ENCODE results near the gene NR5A2. TPM values are rescaled to one million over a fixed set of nuclear protein-coding genes. Genes with fewer than 3 reads are reported as not detected.

NR5A2 gene
- total and polyA plus RNA-seq, 2 donors (not counting 1 experiment from before 2014, with no cell fraction given): 0.01 TPM; not detected in 1

DNA sequence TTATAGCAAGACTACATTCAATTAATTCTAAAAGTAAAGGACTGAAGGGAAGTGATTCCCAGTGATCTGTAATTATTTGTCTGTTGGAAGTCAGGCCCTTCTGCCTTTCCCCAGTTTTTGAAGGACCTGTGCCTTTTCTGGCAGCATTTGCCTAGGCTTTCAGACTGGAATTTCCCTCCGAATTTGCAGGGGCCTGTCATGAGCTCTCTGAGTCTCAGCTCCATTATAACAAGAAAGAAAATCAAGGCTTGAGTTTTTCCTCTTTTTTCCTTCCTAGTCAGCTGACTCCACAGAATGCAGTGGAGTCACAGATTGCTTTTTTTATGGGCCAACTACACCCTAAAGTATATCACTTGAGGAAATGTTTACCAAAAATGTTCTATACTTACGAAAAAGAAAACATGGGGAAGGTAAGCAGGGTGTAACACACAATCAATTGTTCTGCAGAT, 1.1 kb downstream of the NR5A2 start:
- H3K9me3 ChIP-seq (ENCODE audit: control insufficient read depth, insufficient read depth, low read depth, low read length): no peaks in the 10 kb centered on the region
- no peak overlapping the region for H2AFZ ChIP-seq (ENCODE audit: low read length)
- H3K36me3 ChIP-seq (ENCODE audit: control insufficient read depth, insufficient read depth, low read length): no peaks in the 10 kb centered on the region
- peaks cover 2% of the 10 kb centered on the region for H3K4me1 ChIP-seq (ENCODE audit: control insufficient read depth, extremely low read depth, insufficient read depth, low read length)
- DNase-seq (ENCODE audit: low read depth in 2 of 2): no peak
- H3K27me3 ChIP-seq (ENCODE audit: control insufficient read depth, insufficient read depth, low read length): peaks cover 37% of the 10 kb centered on the region
- no peaks in the 10 kb centered on the region for H3K79me2 ChIP-seq (ENCODE audit: control insufficient read depth, insufficient read depth, low read length)
- no peak overlapping the region for H3K27ac ChIP-seq (ENCODE audit: insufficient read depth, low read length)
- H3K9ac ChIP-seq (ENCODE audit: insufficient read depth, low read length): no peak overlapping the region
- TF ChIP-seq, protein P1, sequence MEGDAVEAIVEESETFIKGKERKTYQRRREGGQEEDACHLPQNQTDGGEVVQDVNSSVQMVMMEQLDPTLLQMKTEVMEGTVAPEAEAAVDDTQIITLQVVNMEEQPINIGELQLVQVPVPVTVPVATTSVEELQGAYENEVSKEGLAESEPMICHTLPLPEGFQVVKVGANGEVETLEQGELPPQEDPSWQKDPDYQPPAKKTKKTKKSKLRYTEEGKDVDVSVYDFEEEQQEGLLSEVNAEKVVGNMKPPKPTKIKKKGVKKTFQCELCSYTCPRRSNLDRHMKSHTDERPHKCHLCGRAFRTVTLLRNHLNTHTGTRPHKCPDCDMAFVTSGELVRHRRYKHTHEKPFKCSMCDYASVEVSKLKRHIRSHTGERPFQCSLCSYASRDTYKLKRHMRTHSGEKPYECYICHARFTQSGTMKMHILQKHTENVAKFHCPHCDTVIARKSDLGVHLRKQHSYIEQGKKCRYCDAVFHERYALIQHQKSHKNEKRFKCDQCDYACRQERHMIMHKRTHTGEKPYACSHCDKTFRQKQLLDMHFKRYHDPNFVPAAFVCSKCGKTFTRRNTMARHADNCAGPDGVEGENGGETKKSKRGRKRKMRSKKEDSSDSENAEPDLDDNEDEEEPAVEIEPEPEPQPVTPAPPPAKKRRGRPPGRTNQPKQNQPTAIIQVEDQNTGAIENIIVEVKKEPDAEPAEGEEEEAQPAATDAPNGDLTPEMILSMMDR (conservative IDR thresholded peaks at IDR 0.05 in 1 of 2, IDR thresholded peaks at IDR 0.05 in 1 of 2; ENCODE audit: low read depth in 1 of 2, low read length in 2 of 2): no peak
- TF ChIP-seq EZH2 (IDR thresholded peaks at IDR 0.05; ENCODE audit: low read length, missing control alignments): no peak
- H3K4me3 ChIP-seq (replicated peaks in 1 of 4; ENCODE audit: control extremely low read depth in 1 of 4, insufficient read depth in 1 of 4, low read depth in 3 of 4, low read length in 4 of 4): peak overlapping the region in 3 of 4 experiments; percentile 29 to 71 (median 54)
- peak overlapping the region; percentile 68 for H3K4me2 ChIP-seq (ENCODE audit: extremely low read depth, insufficient read depth, low read length)
- no peaks in the 10 kb centered on the region for H4K20me1 ChIP-seq (ENCODE audit: control insufficient read depth, extremely low read depth, insufficient read depth, low read length)

DNA sequence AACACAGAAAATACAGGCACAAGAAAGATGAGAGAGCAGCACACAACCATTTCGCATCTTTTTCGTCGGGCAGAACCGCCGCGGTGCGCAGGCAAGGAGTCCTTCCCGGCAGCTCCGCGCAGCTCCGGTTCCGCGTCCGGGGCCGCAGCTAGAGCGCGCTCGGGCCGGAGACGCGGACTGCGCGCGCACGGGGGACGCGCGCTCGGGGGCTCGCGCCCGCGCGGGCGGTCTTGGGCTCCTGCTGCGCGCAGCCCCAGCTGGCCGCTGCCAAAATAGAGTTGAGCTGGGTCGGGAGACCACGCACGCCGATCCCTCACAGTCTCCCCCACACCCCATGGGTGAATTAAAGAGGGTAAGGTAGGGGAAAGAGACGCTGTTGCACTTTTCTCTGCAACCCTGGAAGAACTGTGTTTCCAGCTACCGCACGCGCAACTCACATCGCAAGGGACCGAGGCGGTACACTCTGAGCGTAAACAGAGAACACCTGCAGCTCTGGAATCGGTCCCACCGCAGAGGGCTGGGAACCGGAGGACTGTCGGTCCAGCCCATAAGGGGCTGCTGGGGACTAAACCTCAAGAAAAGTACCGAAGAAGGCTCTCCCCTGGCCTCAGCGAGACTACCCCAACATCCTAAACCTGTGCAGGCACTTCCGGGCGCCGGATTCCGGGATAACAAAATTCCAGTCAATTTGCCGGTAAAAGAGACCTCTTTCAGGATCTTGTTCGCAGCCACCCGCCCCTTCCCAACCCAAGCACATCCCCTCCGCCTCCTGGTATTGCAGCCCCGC, 1.7 kb downstream of the NR5A2 start:
- Histone ChIP-seq H3K9ac (ENCODE audit: insufficient read depth, low read length) (no peak overlapping the region), H3K27me3 (ENCODE audit: control insufficient read depth, insufficient read depth, low read length) (peaks cover 43% of the 10 kb centered on the region), H3K79me2 (ENCODE audit: control insufficient read depth, insufficient read depth, low read length) (no peaks in the 10 kb centered on the region), H3K9me3 (ENCODE audit: control insufficient read depth, insufficient read depth, low read depth, low read length) (no peaks in the 10 kb centered on the region), H4K20me1 (ENCODE audit: control insufficient read depth, extremely low read depth, insufficient read depth, low read length) (no peaks in the 10 kb centered on the region), H3K27ac (ENCODE audit: insufficient read depth, low read length) (no peak overlapping the region), H3K4me3 (replicated peaks in 1 of 4; ENCODE audit: control extremely low read depth in 1 of 4, insufficient read depth in 1 of 4, low read depth in 3 of 4, low read length in 4 of 4) (peak overlapping the region; percentile 8 to 71 (median 43)), H3K4me2 (ENCODE audit: extremely low read depth, insufficient read depth, low read length) (peak overlapping the region; percentile 80), H2AFZ (ENCODE audit: low read length) (no peak overlapping the region), H3K4me1 (ENCODE audit: control insufficient read depth, extremely low read depth, insufficient read depth, low read length) (peaks cover 2% of the 10 kb centered on the region), H3K36me3 (ENCODE audit: control insufficient read depth, insufficient read depth, low read length) (no peaks in the 10 kb centered on the region)
- TF ChIP-seq EZH2 (IDR thresholded peaks at IDR 0.05; ENCODE audit: low read length, missing control alignments): peak; percentile 81
- TF ChIP-seq, protein P1 (conservative IDR thresholded peaks at IDR 0.05 in 1 of 2, IDR thresholded peaks at IDR 0.05 in 1 of 2; ENCODE audit: low read depth in 1 of 2, low read length in 2 of 2): no peak
- DNase-seq (ENCODE audit: low read depth in 2 of 2): peak; percentile 41 to 45

DNA sequence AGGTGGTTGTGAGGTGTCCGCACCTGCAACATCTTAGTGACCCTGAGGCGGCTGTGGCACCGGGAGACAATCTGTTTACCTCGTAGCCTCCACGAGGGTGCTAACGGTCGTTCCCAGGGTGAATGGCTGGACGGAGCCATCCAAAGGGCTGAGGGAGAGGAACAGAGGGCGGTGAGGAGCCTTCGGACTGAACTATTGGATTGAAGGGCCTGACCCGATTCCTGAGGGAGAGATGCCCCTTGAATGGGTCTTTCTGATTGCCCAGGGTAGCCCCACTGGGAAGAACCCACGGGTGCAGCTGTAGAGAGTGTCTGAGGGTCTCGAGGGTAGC, 2.3 kb downstream of the NR5A2 start:
- Histone ChIP-seq H3K9me3 (ENCODE audit: control insufficient read depth, insufficient read depth, low read depth, low read length) (no peaks in the 10 kb centered on the region), H3K4me3 (replicated peaks in 1 of 4; ENCODE audit: control extremely low read depth in 1 of 4, insufficient read depth in 1 of 4, low read depth in 3 of 4, low read length in 4 of 4) (no peak overlapping the region), H3K27ac (ENCODE audit: insufficient read depth, low read length) (no peak overlapping the region), H3K4me1 (ENCODE audit: control insufficient read depth, extremely low read depth, insufficient read depth, low read length) (peaks cover 2% of the 10 kb centered on the region), H3K9ac (ENCODE audit: insufficient read depth, low read length) (no peak overlapping the region), H3K4me2 (ENCODE audit: extremely low read depth, insufficient read depth, low read length) (no peak overlapping the region), H3K27me3 (ENCODE audit: control insufficient read depth, insufficient read depth, low read length) (peaks cover 47% of the 10 kb centered on the region), H3K79me2 (ENCODE audit: control insufficient read depth, insufficient read depth, low read length) (no peaks in the 10 kb centered on the region), H3K36me3 (ENCODE audit: control insufficient read depth, insufficient read depth, low read length) (no peaks in the 10 kb centered on the region), H2AFZ (ENCODE audit: low read length) (no peak overlapping the region), H4K20me1 (ENCODE audit: control insufficient read depth, extremely low read depth, insufficient read depth, low read length) (no peaks in the 10 kb centered on the region)
- no peak for DNase-seq (ENCODE audit: low read depth in 2 of 2)
- TF ChIP-seq, protein P1 (conservative IDR thresholded peaks at IDR 0.05 in 1 of 2, IDR thresholded peaks at IDR 0.05 in 1 of 2; ENCODE audit: low read depth in 1 of 2, low read length in 2 of 2): no peak
- TF ChIP-seq EZH2 (IDR thresholded peaks at IDR 0.05; ENCODE audit: low read length, missing control alignments): peak; percentile 20

All from fibroblast of lung (primary cell).